Endothelial cell of umbilical vein (primary cell): Measurements from ENCODE around the gene NRARP. TPM values are rescaled to one million over a fixed set of nuclear protein-coding genes. Genes with fewer than 3 reads are reported as not detected.

ENCODE experiments used
- BruUV-seq: library from RNA; stranded (reverse); fragments of 400-500 nt; replicated peaks from 2 replicates; lab custom pipeline; 2021; lab: Mats Ljungman, UMichigan
- CTCF ChIA-PET: fragments of 300-600, 350-600 bp; sonication (Branson Sonifier 250); formaldehyde crosslinking; loops from one replicate; lab custom pipeline; 2021; ENCODE audit warnings: antibody characterized with exemption, inconsistent platforms; lab: Charles Lee
- POLR2A ChIA-PET: fragments of 300-600, 350-600 bp; sonication (Branson Sonifier 250); formaldehyde crosslinking; loops from one replicate; lab custom pipeline; 2021; ENCODE audit warnings: antibody characterized with exemption, inconsistent platforms; lab: Charles Lee
- DNase-seq: peaks from one replicate; pipeline ENCODE4 v3.0.0-alpha.2; 2011; ENCODE audit warnings: low read depth, low spot score
- FAIRE-seq: peaks from 2 replicates; lab custom pipeline; 2011; peaks lifted over from hg19 to GRCh38; lab: Jason Lieb, UNC
- H2AFZ ChIP-seq: 2 replicates; pipeline ENCODE4 v1.6.0; 2012; ENCODE audit warnings: low read depth, low read length, control low read depth, inconsistent platforms
- H3K27ac ChIP-seq: 2 replicates; pipeline ENCODE4 v1.5.1; 2011; ENCODE audit warnings: low read depth, mild to moderate bottlenecking, control low read depth, low read length, moderate library complexity; ENCODE audit not compliant: insufficient read depth
- H3K27me3 ChIP-seq, 2 experiments: 2 replicates each; pipeline versions ENCODE4 v1.6.0 to v1.6.1; 2011; ENCODE audit warnings: low read length in 2 of 2, mixed read lengths in 1 of 2; ENCODE audit not compliant: control insufficient read depth in 2 of 2, insufficient read depth in 2 of 2
- H3K36me3 ChIP-seq, 2 experiments: 2 replicates in 1 of 2; 3 replicates in 1 of 2; pipeline ENCODE4 v1.5.1; 2011; ENCODE audit warnings: low read length in 2 of 2, mild to moderate bottlenecking in 1 of 2, moderate library complexity in 1 of 2; ENCODE audit not compliant: control insufficient read depth in 2 of 2, insufficient read depth in 2 of 2; ENCODE audit errors: extremely low read depth in 1 of 2
- H3K4me1 ChIP-seq: 3 replicates; pipeline ENCODE4 v1.5.1; 2011; ENCODE audit warnings: mild to moderate bottlenecking, low read length; ENCODE audit not compliant: control insufficient read depth, insufficient read depth; ENCODE audit errors: extremely low read depth
- H3K4me2 ChIP-seq: 2 replicates; pipeline ENCODE4 v1.6.1; 2011; ENCODE audit warnings: low read length, control low read depth, mixed read lengths; ENCODE audit not compliant: insufficient read depth
- H3K4me3 ChIP-seq, 3 experiments: fragments of 200-600 bp in 1 of 3; sonication (generic), shearing (Covaris generic) in 1 of 3; replicated peaks in 1 of 3; 2 replicates each; pipeline ENCODE4 v1.5.1; 2011 to 2016; ENCODE audit warnings: control low read depth in 3 of 3, low read length in 3 of 3, mild to moderate bottlenecking in 2 of 3, inconsistent platforms in 1 of 3, low read depth in 1 of 3, moderate library complexity in 1 of 3; ENCODE audit not compliant: insufficient read depth in 1 of 3
- H3K79me2 ChIP-seq: 2 replicates; pipeline ENCODE4 v1.6.0; 2012; ENCODE audit warnings: low read length, inconsistent platforms; ENCODE audit not compliant: control insufficient read depth, insufficient read depth
- H3K9ac ChIP-seq: replicated peaks from 2 replicates; pipeline ENCODE3; 2011; ENCODE audit warnings: low read length, control low read depth; ENCODE audit not compliant: insufficient read depth; ENCODE audit errors: extremely low read depth
- H3K9me1 ChIP-seq: replicated peaks from 3 replicates; pipeline ENCODE4 v1.6.0; 2011; ENCODE audit warnings: mild to moderate bottlenecking, low read length; ENCODE audit not compliant: control insufficient read depth, insufficient read depth; ENCODE audit errors: extremely low read depth
- H3K9me3 ChIP-seq: replicated peaks from 2 replicates; pipeline ENCODE4 v1.5.1; 2012; ENCODE audit warnings: low read length, inconsistent platforms; ENCODE audit not compliant: control insufficient read depth, insufficient read depth
- H4K20me1 ChIP-seq: replicated peaks from 2 replicates; pipeline ENCODE3; 2011; ENCODE audit warnings: mild to moderate bottlenecking, low read length; ENCODE audit not compliant: control insufficient read depth, insufficient read depth; ENCODE audit errors: extremely low read depth
- CTCF ChIP-seq, 2 donors: IDR thresholded peaks; 1 replicate in 1 of 2; 2 replicates in 1 of 2; pipeline ENCODE4 v1.5.1; 2011; ENCODE audit warnings: low read length in 2 of 2, mild to moderate bottlenecking in 2 of 2, moderate library complexity in 2 of 2, control low read depth in 1 of 2, inconsistent platforms in 1 of 2, low read depth in 1 of 2; ENCODE audit not compliant: insufficient read depth in 1 of 2; ENCODE audit errors: extremely low read depth in 1 of 2
- EZH2 ChIP-seq: IDR thresholded peaks from 2 replicates; pipeline ENCODE4 v1.6.1; 2012; ENCODE audit warnings: borderline replicate concordance, low read depth, mild to moderate bottlenecking, moderate library complexity, low read length, inconsistent platforms; ENCODE audit not compliant: severe bottlenecking
- FOS ChIP-seq: IDR thresholded peaks from 2 replicates; pipeline ENCODE4 v1.6.1; 2011; ENCODE audit warnings: mild to moderate bottlenecking, low read length, moderate library complexity, borderline replicate concordance; ENCODE audit not compliant: insufficient read depth
- GATA2 ChIP-seq: IDR thresholded peaks from 2 replicates; pipeline ENCODE4 v1.7.0; 2011; ENCODE audit warnings: low read depth, mild to moderate bottlenecking, moderate library complexity, mixed read lengths, low read length; ENCODE audit not compliant: insufficient read length, insufficient read depth
- JUN ChIP-seq: IDR thresholded peaks from 2 replicates; pipeline ENCODE4 v1.6.1; 2011; ENCODE audit warnings: borderline replicate concordance, low read depth; ENCODE audit not compliant: insufficient read length, insufficient read depth
- MAX ChIP-seq: IDR thresholded peaks from 2 replicates; pipeline ENCODE4 v1.6.1; 2011; ENCODE audit not compliant: insufficient read depth, insufficient read length
- MYC ChIP-seq: IDR thresholded peaks from one replicate; pipeline ENCODE4 v1.6.1; 2011; ENCODE audit warnings: mild to moderate bottlenecking, low read depth, low read length
- POLR2A ChIP-seq: IDR thresholded peaks from 2 replicates; pipeline ENCODE4 v1.6.1; 2012; ENCODE audit warnings: low read depth, mild to moderate bottlenecking, control low read depth, low read length
- POLR2AphosphoS5 ChIP-seq: IDR thresholded peaks from 2 replicates; pipeline ENCODE4 v1.6.1; 2012; ENCODE audit warnings: low read depth, mild to moderate bottlenecking, control low read depth, low read length, moderate library complexity; ENCODE audit not compliant: insufficient read depth
- dilution Hi-C: fragments of 300-500 bp; cut with MboI; formaldehyde crosslinking; loops from one replicate; pipeline ENCODE4 v1.15.0; 2019; ENCODE audit warnings: low sequenced_read_pairs; ENCODE audit not compliant: extremely low pct_ligation_motif_present
- intact Hi-C: fragments of 100-400 bp; cut with micrococcal nuclease; formaldehyde crosslinking; loops from one replicate; pipeline ENCODE4 v1.10.0; 2022
- polyA plus RNA-seq, 4 experiments: library from polyadenylated mRNA; depleted of rRNA in 3 of 4; stranded (reverse) in 3 of 4; unstranded in 1 of 4; fragments of >200 nt; gene quantifications; 2 replicates each; pipeline versions ENCODE4 v1.2.1 to v1.2.3, GENCODE V29; 2011 to 2012; ENCODE audit warnings: missing spikeins in 1 of 4
- total RNA-seq: library from RNA; stranded (reverse); gene quantifications from 2 replicates; pipeline ENCODE4 v1.2.3, GENCODE V29; 2021

The NRARP gene
- total and polyA plus RNA-seq, 2 donors (not counting 3 experiments of a cell fraction or from before 2014, with no cell fraction given) = 50.0 to 72.9 TPM

- H3K4me1 ChIP-seq = peaks cover 36% of the 10 kb centered on the region
- H3K36me3 ChIP-seq = no peaks in the 10 kb centered on the region
- no peaks in the 10 kb centered on the region for H3K79me2 ChIP-seq
- H2AFZ ChIP-seq = no peak overlapping the region
- no peak overlapping the region for H3K4me3 ChIP-seq
- no peaks in the 10 kb centered on the region for H3K27me3 ChIP-seq
- no peak overlapping the region for H3K4me2 ChIP-seq
- dilution Hi-C loops = no loop called here
- TF ChIP-seq POLR2AphosphoS5 = no peak
- TF ChIP-seq FOS = no peak
- no peak for TF ChIP-seq EZH2
- no peak for TF ChIP-seq POLR2A
- no peak for TF ChIP-seq GATA2
- no peak for TF ChIP-seq JUN
- TF ChIP-seq MAX = no peak
- no peak for TF ChIP-seq CTCF (IDR thresholded peaks at IDR 0.05; ENCODE audit: extremely low read depth in 1 of 2, insufficient read depth in 1 of 2, low read depth in 1 of 2, low read length in 2 of 2)
- TF ChIP-seq MYC = no peak
- peak overlapping the region; percentile 97 for H3K27ac ChIP-seq
- no TSS peak for BruUV-seq
- ChIA-PET CTCF (interaction anchor here (0.8 to 3.0 kb wide), 8 partner anchors 10 to 102 kb away, joined by 3 to 14 read pairs (median 4); no protein-coding TSS in a partner anchor), POLR2A (interaction anchor here (1.0 kb wide), 1 partner anchor 14 kb away, joined by 3 read pairs; no protein-coding TSS in a partner anchor)
- FAIRE-seq = no peak
- no peaks in the 10 kb centered on the region for H3K9me1 ChIP-seq
- intact Hi-C loops = no loop called here
- no peak for DNase-seq
- H4K20me1 ChIP-seq = no peaks in the 10 kb centered on the region
- no peak overlapping the region for H3K9ac ChIP-seq
- H3K9me3 ChIP-seq = no peaks in the 10 kb centered on the region
These were observed 4.8 kb upstream of the NRARP start for GRCh38 chr9:137306850-137307254.
